Loucy (cell line): Measurements from ENCODE around the gene MMP14.

Experiments used
- EZH2phosphoT487 ChIP-seq: fragments of 200-600 bp; IDR thresholded peaks from 2 replicates; pipeline ENCODE4 v1.6.1; 2018; ENCODE audit warnings: antibody characterized with exemption, mild to moderate bottlenecking, moderate library complexity, borderline replicate concordance
- TF ChIP-seq, protein P1 (sequence below): fragments of 200-600 bp; sonication (generic); conservative IDR thresholded peaks from 2 replicates; pipeline ENCODE4 v1.5.1; 2014; ENCODE audit warnings: mild to moderate bottlenecking, antibody characterized with exemption, low read length

GRCh38 chr14:22865424-22866405 is 29.3 kb downstream of the MMP14 start:
- TF ChIP-seq, protein P1, sequence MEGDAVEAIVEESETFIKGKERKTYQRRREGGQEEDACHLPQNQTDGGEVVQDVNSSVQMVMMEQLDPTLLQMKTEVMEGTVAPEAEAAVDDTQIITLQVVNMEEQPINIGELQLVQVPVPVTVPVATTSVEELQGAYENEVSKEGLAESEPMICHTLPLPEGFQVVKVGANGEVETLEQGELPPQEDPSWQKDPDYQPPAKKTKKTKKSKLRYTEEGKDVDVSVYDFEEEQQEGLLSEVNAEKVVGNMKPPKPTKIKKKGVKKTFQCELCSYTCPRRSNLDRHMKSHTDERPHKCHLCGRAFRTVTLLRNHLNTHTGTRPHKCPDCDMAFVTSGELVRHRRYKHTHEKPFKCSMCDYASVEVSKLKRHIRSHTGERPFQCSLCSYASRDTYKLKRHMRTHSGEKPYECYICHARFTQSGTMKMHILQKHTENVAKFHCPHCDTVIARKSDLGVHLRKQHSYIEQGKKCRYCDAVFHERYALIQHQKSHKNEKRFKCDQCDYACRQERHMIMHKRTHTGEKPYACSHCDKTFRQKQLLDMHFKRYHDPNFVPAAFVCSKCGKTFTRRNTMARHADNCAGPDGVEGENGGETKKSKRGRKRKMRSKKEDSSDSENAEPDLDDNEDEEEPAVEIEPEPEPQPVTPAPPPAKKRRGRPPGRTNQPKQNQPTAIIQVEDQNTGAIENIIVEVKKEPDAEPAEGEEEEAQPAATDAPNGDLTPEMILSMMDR = peak; percentile 72
- TF ChIP-seq EZH2phosphoT487 = no peak
